ENCODE data around the gene S1PR4. TPM values are rescaled to one million over a fixed set of nuclear protein-coding genes. Genes with fewer than 3 reads are reported as not detected.
"Not testable (repeated sequence)": the region's sequence is repeated elsewhere in the genome, so short reads cannot be mapped to it uniquely, and the experiment has no call there.

S1PR4 gene
- total and polyA plus RNA-seq, 2 experiments from 2014 or later, result 0.24 TPM; not detected in 1

GRCh38 chr19:3172673-3173000 lies 5.9 kb upstream of the S1PR4 start:
- not testable (repeated sequence) for H3K36me3 Mint-ChIP-seq (ENCODE audit: low read depth); H3K9me2 ChIP-seq (ENCODE audit: insufficient read depth); H3K27me3 Mint-ChIP-seq (ENCODE audit: insufficient read depth, low read depth, poor library complexity); H3K27ac ChIP-seq (ENCODE audit: low read depth); H3F3A ChIP-seq (replicated peaks; ENCODE audit: low read depth); DNase-seq (ENCODE audit: low spot score); H3K4me2 ChIP-seq; ATAC-seq; H4K20me1 ChIP-seq (replicated peaks; ENCODE audit: insufficient read depth); H3K36me3 ChIP-seq (ENCODE audit: insufficient read depth); H3K4me1 ChIP-seq (ENCODE audit: insufficient read depth); H3K4me1 Mint-ChIP-seq; H3K27me3 ChIP-seq (ENCODE audit: insufficient read depth); H3K79me2 ChIP-seq (replicated peaks; ENCODE audit: insufficient read depth); H3K4me3 ChIP-seq; H3K4me3 Mint-ChIP-seq; H2AFZ ChIP-seq; H3K27ac Mint-ChIP-seq
- H3K9me3 Mint-ChIP-seq, result peaks cover 11% of the 10 kb centered on the region

GRCh38 chr19:3175781-3176714 lies 2.5 kb upstream of the S1PR4 start:
- H3F3A ChIP-seq (replicated peaks; ENCODE audit: low read depth), result no peaks in the 10 kb centered on the region
- no peaks in the 10 kb centered on the region for H3K9me2 ChIP-seq (ENCODE audit: insufficient read depth)
- H3K4me2 ChIP-seq, result no peak overlapping the region
- Mint-ChIP-seq H3K27ac (no peak overlapping the region), H3K9me3 (peaks cover 11% of the 10 kb centered on the region), H3K36me3 (ENCODE audit: low read depth) (no peaks in the 10 kb centered on the region), H3K4me3 (no peak overlapping the region), H3K27me3 (ENCODE audit: insufficient read depth, low read depth, poor library complexity) (peaks cover under 1% of the 10 kb centered on the region), H3K4me1 (no peaks in the 10 kb centered on the region)
- no peak overlapping the region for H3K27ac ChIP-seq (ENCODE audit: low read depth)
- H2AFZ ChIP-seq, result no peak overlapping the region
- H3K79me2 ChIP-seq (replicated peaks; ENCODE audit: insufficient read depth), result no peaks in the 10 kb centered on the region
- no peaks in the 10 kb centered on the region for H3K4me1 ChIP-seq (ENCODE audit: insufficient read depth)
- DNase-seq (ENCODE audit: low spot score) (no peak), ATAC-seq (no peak)
- TF ChIP-seq EZH2 (IDR thresholded peaks at IDR 0.05; ENCODE audit: low read depth, unreplicated experiment), result no peak
- no peak for TF ChIP-seq JUNB (IDR thresholded peaks at IDR 0.05; ENCODE audit: unreplicated experiment)
- TF ChIP-seq REST (IDR thresholded peaks at IDR 0.05; ENCODE audit: unreplicated experiment), result no peak
- no peak for TF ChIP-seq CTCF (conservative IDR thresholded peaks at IDR 0.05; ENCODE audit: low read depth in 2 of 2)
- no peak for TF ChIP-seq STAT1 (IDR thresholded peaks at IDR 0.05; ENCODE audit: unreplicated experiment)
- no peaks in the 10 kb centered on the region for H3K36me3 ChIP-seq (ENCODE audit: insufficient read depth)
- no peaks in the 10 kb centered on the region for H3K27me3 ChIP-seq (ENCODE audit: insufficient read depth)
- H4K20me1 ChIP-seq (replicated peaks; ENCODE audit: insufficient read depth), result no peaks in the 10 kb centered on the region
- H3K4me3 ChIP-seq, result no peak overlapping the region

All from GM23338 (cell line).